HG03442 (cell line): ENCODE data around the gene CDK4.
A peak's percentile ranks its signal among the peaks of the same experiment; 100 is the strongest.

Source experiments
- ATAC-seq: cut with Tn5 transposase; IDR thresholded peaks from one replicate; pipeline ENCODE4 v1.9.1; 2021; ENCODE audit warnings: mild to moderate bottlenecking, moderate library complexity; ENCODE audit not compliant: unreplicated experiment

The CDK4 gene

GRCh38 chr12:57772429-57773322 is 20.6 kb upstream of the CDK4 start, which contains the start of gene EEF1AKMT3:
Gene EEF1AKMT3 (plus strand): TSS chr12:57772614. CDS start chr12:57772725, 111 bp downstream.
- ATAC-seq, result peak; percentile 24

GRCh38 chr12:57771873-57772428 is 19.8 kb upstream of the CDK4 start, which contains the start of gene METTL1:
Gene METTL1 (minus strand): TSS chr12:57772105. CDS start chr12:57772083, 22 bp downstream.
- ATAC-seq, result peak; percentile 77

- peak; percentile 64 for ATAC-seq
Observed at GRCh38 chr12:57771236-57771872, 19.2 kb upstream of the CDK4 start.

DNA sequence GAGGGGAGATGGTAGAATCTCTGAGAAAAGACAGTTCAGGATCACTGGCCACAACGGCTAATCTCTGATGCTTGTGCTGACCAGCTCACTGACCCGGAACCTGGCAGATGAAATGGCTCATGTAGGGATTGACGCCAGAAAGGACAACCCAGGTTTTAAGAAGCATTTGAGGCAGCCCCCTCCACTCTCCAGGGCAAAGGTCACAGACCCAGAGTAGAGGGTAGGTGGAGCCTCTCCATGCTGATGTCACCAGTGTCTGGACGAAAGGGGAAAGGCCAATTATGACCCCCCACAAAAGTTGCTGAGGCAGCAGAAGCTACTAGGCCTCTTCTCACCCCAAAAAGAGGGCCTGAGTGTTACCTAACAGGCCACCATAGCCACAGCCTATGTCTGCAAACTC is 18.6 kb upstream of the CDK4 start:
- no peak for ATAC-seq

GRCh38 chr12:57769594-57769993 is 17.5 kb upstream of the CDK4 start:
- no peak for ATAC-seq

DNA sequence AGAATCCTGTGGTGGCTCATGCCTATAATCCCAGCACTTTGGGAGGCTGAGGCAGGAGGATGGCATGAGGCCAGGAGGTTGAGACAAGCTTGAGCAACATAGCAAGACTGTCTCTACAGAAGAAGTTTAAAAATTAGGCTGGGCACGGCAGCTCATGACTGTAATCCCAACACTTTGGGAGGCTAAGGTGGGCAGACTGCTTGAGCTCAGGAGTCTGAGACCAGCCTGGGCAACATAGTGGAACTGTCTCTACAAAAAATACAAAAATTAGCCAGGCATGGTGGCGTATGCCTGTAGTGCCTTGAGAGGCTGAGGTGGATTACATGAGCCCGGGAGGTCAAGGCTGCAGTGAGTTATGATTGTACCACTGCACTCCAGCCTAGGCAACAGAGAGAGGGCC is 15.8 kb upstream of the CDK4 start:
- ATAC-seq, result no peak

DNA sequence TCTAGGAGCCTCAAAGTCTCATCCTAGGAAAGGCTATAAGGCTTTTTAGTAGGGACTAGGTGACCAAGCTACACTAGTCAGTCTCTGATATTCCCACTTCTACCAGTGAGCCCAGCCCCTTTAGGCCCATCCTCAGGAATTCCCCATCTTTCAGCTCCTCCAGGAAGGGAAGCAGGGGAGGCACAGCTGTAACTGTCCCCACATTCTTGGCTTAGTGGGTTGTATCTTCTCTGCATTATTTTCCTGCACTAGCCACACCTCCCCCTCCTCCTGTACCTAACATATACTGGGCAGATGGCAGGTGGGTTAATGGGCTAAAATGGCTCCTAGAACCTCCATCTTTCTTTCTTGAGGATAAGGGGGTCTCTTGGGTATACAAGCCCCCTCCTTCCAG is 15.2 kb upstream of the CDK4 start:
- no peak for ATAC-seq

GRCh38 chr12:57766464-57767304 is 14.6 kb upstream of the CDK4 start, which contains the start of gene CYP27B1:
Gene CYP27B1 (minus strand): TSS chr12:57767078. CDS start chr12:57767041, 37 bp downstream.
- no peak for ATAC-seq

DNA sequence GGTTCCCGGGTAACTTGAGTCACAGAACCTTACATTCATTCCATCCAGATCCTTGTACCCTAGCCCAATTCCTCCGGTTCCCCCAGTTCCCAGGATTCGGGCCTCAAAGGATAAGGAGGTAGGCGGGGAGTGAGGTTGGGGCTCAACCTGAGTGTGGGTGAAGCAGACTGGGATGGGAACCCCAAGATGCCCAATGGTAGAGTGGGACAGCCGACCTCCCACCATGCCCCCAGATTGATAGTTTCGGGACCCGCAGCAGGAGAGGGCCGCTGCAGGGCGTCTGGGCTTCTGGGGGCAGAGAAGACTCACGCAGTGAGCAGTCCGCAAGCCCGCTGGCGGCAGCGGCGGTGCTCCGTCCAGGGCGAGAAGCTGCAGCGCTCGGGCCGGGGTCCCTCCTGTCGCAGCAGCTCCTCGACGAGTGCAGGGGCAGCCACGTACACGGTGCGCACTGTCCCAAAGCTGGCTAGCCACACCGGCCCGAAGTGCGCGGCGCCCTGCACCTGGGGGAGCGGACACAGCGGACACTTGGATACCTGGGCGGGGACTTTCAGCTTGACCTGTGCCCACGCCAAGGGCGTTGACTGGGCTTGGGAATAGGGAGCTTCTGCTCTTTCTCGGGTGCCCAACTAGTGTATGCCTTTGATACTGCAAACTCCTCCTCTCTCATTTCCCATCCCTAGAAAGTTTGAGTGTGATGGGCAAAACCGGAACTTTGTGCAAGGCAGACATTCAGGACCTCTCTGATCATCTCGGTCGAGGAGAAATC is 13.8 kb upstream of the CDK4 start:
- no peak for ATAC-seq

GRCh38 chr12:57765003-57765697 is 13.0 kb upstream of the CDK4 start:
- ATAC-seq, result peak; percentile 60

DNA sequence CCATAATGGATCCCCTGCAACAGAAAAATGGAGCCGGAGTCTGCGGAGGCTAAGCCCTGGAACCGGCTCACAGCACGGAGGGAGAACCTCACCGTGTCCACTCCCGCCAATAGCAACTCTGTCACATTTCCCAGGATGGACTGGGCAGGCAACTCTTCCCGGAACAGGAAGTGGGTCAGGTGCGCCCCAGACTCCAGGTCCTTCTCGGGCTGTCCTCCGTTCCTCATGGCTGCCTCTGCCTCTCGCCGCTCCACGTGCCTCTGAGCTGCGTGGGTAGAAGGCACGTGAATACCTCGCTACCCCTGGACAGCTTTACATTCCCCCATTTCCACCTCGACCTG is 12.5 kb upstream of the CDK4 start:
- peak; percentile 3 for ATAC-seq

DNA sequence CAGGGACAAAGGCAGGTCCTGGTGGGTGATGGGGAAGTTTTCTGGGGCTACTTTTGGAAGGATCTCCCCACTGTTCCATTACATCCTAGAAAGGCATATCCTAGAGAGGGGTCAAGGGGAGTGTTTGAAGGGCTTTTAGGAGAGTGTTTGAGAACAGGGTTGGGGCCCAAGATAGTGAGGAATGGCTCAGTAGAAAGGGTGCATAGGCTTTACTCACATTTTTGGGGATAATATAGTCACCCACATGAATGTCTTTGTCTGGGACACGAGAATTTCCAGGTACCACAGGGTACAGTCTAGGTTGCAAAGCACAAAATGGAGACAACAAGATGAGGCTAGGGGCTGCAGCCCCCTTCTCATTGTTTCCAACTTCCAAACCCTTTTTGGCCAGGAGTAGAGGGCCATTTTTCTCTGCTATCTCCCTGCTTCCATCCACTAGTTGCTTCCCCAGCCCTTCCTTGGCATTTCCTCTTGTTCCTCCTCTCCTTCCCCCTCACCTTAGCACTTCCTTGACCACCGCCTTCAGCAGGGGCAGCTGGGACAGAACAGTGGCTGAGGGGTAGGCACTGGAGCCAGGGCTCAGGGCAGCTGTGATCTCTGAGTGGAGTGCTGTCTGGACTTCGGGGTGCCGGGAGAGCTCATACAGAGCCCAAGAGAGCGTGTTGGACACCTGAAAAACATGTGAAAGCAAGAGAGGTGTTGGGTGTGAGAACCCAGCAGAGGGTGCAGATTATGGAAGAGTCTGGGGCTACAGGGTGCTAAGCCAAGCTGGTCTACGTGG is 12.0 kb upstream of the CDK4 start:
- no peak for ATAC-seq

DNA sequence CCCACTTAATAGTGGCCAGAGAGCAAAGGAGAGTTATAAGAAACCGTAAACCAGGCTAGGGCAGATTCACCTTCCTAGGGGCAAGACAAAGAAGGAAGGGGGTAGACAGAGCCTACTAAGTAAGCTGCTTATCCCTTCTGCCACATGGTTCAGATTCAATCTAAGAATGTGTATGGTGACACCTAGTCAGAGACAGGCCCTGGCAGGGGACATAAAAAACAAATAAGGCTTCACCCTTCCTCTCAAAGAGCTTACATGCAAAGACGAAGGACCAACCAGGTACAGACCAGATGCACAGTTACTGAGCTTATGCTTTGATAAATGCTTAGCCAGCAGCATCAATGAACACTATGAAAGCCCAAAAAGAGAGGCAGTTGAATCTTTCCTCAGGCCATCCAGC is 10.4 kb upstream of the CDK4 start:
- no peak for ATAC-seq

DNA sequence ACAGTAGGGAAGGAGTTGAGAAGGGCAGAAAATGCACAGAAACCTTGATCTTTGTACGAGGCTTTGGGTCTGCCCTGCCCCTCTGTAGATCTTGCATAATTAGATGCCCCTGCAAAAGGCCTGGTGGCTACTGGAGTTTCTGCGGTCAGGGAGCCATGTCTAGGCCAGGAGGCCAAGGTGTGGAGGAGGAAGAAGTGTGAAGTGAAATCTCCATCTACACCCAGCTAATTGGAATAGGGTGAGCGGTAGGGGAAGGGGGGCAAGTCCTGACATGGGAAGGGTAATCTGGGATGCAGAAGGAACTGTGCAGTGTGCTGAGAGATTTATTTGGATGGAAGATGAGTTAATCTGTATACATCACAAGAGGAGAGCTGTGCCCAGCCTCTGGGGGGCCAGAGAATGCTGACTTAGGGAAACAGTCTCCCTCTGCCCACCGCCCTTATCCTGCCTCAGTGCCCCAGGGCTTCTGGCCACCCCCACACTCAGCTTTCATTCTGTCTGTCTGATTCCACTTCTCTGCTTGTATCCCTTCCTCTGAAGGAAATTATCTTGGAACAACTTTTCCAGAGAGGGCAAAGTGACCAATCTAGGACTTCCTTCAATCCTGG is 9.4 kb upstream of the CDK4 start:
- no peak for ATAC-seq

- no peak for ATAC-seq
Observed at GRCh38 chr12:57760347-57760982, 8.4 kb upstream of the CDK4 start.

GRCh38 chr12:57759360-57759980 is 7.4 kb upstream of the CDK4 start:
- ATAC-seq, result peak; percentile 23

- no peak for ATAC-seq
Observed at GRCh38 chr12:57758552-57759359, 6.6 kb upstream of the CDK4 start.
